Mesothelial cell of epicardium (in vitro differentiated cells): ENCODE data around the gene LAMA2. TPM values are rescaled to one million over a fixed set of nuclear protein-coding genes. Genes with fewer than 3 reads are reported as not detected.
A peak's percentile ranks its signal among the peaks of the same experiment; 100 is the strongest.
"Not testable (repeated sequence)": the region's sequence is repeated elsewhere in the genome, so short reads cannot be mapped to it uniquely, and the experiment has no call there.

ENCODE experiments used
- DNase-seq, 2 experiments: peaks; one replicate each; pipeline ENCODE4 v3.0.0; 2021; ENCODE audit warnings: low spot score in 2 of 2; ENCODE audit not compliant: unreplicated experiment in 2 of 2
- H3K27ac Mint-ChIP-seq: 2 replicates; pipeline ENCODE4 v1.8.0; 2021; ENCODE audit warnings: mixed read lengths
- H3K27me3 Mint-ChIP-seq: 2 replicates; pipeline ENCODE4 v1.8.0; 2021; ENCODE audit warnings: low read depth, mixed read lengths
- H3K36me3 Mint-ChIP-seq: 2 replicates; pipeline ENCODE4 v1.8.0; 2021; ENCODE audit warnings: mixed read lengths
- H3K4me1 Mint-ChIP-seq: 2 replicates; pipeline ENCODE4 v1.8.0; 2021; ENCODE audit warnings: mixed read lengths
- H3K4me3 Mint-ChIP-seq: 2 replicates; pipeline ENCODE4 v1.8.0; 2021; ENCODE audit warnings: mild to moderate bottlenecking, moderate library complexity, mixed read lengths
- H3K9me3 Mint-ChIP-seq: 2 replicates; pipeline ENCODE4 v1.8.0; 2021; ENCODE audit warnings: mixed read lengths
- total RNA-seq: library from RNA; stranded (reverse); gene quantifications from 3 replicates; pipeline ENCODE4 v1.2.1, GENCODE V29; 2021
- TF ChIP-seq, protein P1 (sequence below): fragments of 200-600 bp; sonication (generic); IDR thresholded peaks from one replicate; pipeline ENCODE4 v1.5.0; 2021; ENCODE audit warnings: antibody characterized with exemption; ENCODE audit not compliant: unreplicated experiment

LAMA2 gene
- total RNA-seq, 1 donor from 2014 or later = 63.2 TPM

DNA sequence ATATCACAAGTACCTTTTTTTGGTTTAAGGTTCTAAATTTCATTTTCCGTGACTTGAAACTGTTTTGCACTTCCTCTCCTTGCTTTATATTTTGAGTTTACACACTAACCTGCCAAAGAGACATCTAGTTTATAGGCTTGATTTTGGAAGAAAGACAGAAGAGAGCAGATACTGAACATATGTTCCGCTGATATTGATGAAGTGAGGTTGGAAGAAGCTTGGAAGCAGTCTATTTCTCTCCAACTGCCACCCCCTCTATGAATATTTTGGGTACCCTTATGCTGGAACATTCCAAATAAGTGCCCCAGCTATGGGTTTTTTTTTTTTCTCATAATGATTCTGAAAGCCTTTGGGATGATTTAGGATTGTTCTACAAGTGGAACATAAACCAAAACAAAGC is 150.6 kb downstream of the LAMA2 start:
- Mint-ChIP-seq H3K27ac (peak overlapping the region; percentile 3), H3K9me3 (no peaks in the 10 kb centered on the region), H3K4me1 (no peaks in the 10 kb centered on the region), H3K4me3 (no peak overlapping the region), H3K36me3 (peaks cover 1% of the 10 kb centered on the region), H3K27me3 (no peaks in the 10 kb centered on the region)
- TF ChIP-seq, protein P1, sequence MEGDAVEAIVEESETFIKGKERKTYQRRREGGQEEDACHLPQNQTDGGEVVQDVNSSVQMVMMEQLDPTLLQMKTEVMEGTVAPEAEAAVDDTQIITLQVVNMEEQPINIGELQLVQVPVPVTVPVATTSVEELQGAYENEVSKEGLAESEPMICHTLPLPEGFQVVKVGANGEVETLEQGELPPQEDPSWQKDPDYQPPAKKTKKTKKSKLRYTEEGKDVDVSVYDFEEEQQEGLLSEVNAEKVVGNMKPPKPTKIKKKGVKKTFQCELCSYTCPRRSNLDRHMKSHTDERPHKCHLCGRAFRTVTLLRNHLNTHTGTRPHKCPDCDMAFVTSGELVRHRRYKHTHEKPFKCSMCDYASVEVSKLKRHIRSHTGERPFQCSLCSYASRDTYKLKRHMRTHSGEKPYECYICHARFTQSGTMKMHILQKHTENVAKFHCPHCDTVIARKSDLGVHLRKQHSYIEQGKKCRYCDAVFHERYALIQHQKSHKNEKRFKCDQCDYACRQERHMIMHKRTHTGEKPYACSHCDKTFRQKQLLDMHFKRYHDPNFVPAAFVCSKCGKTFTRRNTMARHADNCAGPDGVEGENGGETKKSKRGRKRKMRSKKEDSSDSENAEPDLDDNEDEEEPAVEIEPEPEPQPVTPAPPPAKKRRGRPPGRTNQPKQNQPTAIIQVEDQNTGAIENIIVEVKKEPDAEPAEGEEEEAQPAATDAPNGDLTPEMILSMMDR = no peak
- DNase-seq = no peak

DNA sequence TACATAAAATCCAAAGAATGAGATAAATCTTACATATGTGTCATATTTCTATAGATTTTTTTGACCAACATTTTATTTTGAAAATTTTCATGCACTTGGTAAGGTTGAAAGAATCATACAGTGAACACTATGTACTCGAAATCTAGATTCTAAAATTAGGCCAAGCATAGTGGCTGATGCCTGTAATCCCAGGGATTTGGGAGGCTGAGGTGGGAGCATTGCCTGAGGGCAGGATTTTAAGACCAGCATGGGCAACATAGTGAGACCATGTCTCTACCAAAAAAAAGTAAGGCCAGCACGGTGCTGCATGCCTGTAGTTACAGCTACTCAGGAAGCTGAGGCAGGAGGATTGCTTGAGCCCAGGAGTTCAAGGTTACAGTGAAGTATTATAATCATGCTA is 158.6 kb downstream of the LAMA2 start:
- H3K4me3 Mint-ChIP-seq = no peak overlapping the region
- no peaks in the 10 kb centered on the region for H3K36me3 Mint-ChIP-seq
- TF ChIP-seq, protein P1 = no peak
- H3K4me1 Mint-ChIP-seq = no peaks in the 10 kb centered on the region
- no peaks in the 10 kb centered on the region for H3K27me3 Mint-ChIP-seq
- H3K27ac Mint-ChIP-seq = no peak overlapping the region
- H3K9me3 Mint-ChIP-seq = peaks cover 13% of the 10 kb centered on the region
- DNase-seq = no peak

DNA sequence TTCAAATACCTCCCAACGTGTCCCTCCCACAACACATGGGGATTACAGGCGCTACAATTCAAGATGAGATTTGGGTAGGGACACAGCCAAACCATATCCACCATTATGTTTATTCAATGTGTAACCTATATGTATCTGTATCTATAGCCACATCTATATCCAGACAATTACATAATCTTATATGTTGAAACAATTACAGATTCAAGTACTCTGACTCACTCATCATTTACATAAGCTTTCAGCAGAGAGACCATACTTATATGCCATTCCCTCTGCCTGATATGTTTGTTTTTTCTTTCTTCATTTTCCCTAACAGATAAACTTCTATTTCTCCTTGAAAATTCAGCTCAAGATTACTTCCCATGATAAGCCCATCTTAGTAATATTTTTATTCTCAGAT is 163.6 kb downstream of the LAMA2 start:
- Mint-ChIP-seq H3K4me3 (no peak overlapping the region), H3K27ac (no peak overlapping the region), H3K4me1 (no peaks in the 10 kb centered on the region), H3K27me3 (no peaks in the 10 kb centered on the region), H3K9me3 (peaks cover 13% of the 10 kb centered on the region), H3K36me3 (peaks cover 7% of the 10 kb centered on the region)
- DNase-seq = no peak
- TF ChIP-seq, protein P1 = no peak

DNA sequence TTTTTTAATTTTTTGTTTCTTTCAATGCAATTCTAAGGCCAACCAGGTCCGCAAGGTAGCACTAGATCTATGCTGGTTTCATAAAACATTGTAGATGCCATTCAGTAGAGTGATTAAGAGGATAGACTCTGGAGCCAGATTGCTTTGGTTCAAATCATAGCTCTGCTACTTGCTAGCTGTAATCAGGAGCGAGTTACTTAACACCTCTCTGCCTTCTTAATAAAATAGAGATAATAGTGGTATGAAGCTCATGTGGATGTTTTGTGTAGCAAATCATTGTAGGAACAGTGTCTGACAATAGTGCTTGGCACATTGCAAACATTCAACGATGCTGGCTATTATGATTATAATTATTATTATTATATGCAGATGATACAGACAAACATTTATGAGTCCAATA is 164.9 kb downstream of the LAMA2 start:
- H3K9me3 Mint-ChIP-seq = peaks cover 11% of the 10 kb centered on the region
- no peaks in the 10 kb centered on the region for H3K27me3 Mint-ChIP-seq
- no peak for DNase-seq
- peaks cover 13% of the 10 kb centered on the region for H3K36me3 Mint-ChIP-seq
- H3K4me3 Mint-ChIP-seq = no peak overlapping the region
- no peaks in the 10 kb centered on the region for H3K4me1 Mint-ChIP-seq
- TF ChIP-seq, protein P1 = no peak
- no peak overlapping the region for H3K27ac Mint-ChIP-seq

DNA sequence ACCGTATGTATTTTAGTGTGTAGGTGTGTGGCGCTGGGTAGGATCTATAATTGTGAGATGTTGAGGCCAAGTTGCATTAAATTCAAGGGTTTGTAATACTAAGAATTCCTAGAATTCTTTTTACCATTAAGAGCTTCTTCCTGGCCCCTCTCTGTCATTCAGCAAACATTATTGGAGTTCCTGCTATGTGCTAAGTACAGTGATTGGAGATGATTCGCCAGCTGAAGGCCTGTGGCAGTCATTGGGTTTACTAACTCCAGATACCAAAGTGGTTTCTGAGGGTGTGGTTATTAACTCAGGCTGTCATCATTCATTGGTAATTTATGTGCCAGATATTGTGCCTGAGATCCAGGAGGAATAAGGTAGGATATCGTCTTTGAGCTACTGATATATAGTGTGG is 167.1 kb downstream of the LAMA2 start:
- Mint-ChIP-seq H3K36me3 (peaks cover 21% of the 10 kb centered on the region), H3K4me3 (no peak overlapping the region), H3K9me3 (peaks cover 4% of the 10 kb centered on the region), H3K27ac (no peak overlapping the region), H3K27me3 (no peaks in the 10 kb centered on the region), H3K4me1 (no peaks in the 10 kb centered on the region)
- TF ChIP-seq, protein P1 = no peak
- DNase-seq = no peak

DNA sequence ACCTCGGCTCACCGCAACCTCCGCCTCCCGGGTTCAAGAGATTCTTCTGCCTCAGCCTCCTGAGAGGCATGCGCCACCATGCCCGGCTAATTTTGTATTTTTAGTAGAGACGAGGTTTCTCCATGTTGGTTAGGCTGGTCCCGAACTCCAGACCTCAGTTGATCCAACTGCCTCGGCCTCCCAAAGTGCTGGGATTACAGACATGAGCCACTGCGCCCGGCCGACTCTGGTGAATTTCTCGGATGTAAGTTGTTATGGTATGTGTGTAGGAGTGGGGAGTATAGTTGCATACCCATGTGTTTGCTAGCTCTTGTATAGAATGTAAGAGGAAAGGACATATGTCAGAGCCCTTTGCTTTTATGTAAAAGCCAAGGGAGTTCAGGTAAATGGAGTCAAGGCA is 170.2 kb downstream of the LAMA2 start:
- not testable (repeated sequence) for H3K27ac Mint-ChIP-seq, H3K4me1 Mint-ChIP-seq, H3K4me3 Mint-ChIP-seq, DNase-seq, H3K9me3 Mint-ChIP-seq, H3K27me3 Mint-ChIP-seq
- H3K36me3 Mint-ChIP-seq = peaks cover 21% of the 10 kb centered on the region
